Stomach (tissue), 9 donors: ENCODE measurements around the gene ARHGEF4. TPM values are rescaled to one million over a fixed set of nuclear protein-coding genes. Genes with fewer than 3 reads are reported as not detected.

Experiments
- DNase-seq, 2 donors: peaks; one replicate each; pipeline versions ENCODE4 v3.0.0 to v3.0.0-alpha.2; 2013 to 2019
- H3K27ac ChIP-seq, 5 donors: fragments of 200-600 bp in 4 of 5; sonication (generic) in 4 of 5; one replicate each; pipeline ENCODE4 v1.5.1; 2013 to 2019; ENCODE audit warnings: mild to moderate bottlenecking in 1 of 5, moderate library complexity in 1 of 5
- H3K27me3 ChIP-seq, 3 donors: fragments of 200-600 bp; sonication (generic); one replicate each; pipeline ENCODE4 v1.5.1; 2017 to 2019; ENCODE audit warnings: mixed run types in 1 of 3
- H3K36me3 ChIP-seq, 4 donors: fragments of 200-600 bp; sonication (generic); 1 replicate in 3 of 4; 2 replicates in 1 of 4; pipeline ENCODE4 v1.5.1; 2016 to 2019
- H3K4me1 ChIP-seq, 4 donors: fragments of 200-600 bp; sonication (generic); one replicate each; pipeline ENCODE4 v1.5.1; 2016 to 2019
- H3K4me3 ChIP-seq, 4 donors: fragments of 200-600 bp; sonication (generic) in 3 of 4; one replicate each; pipeline ENCODE4 v1.5.1; 2016 to 2019; ENCODE audit warnings: mild to moderate bottlenecking in 1 of 4
- H3K9me3 ChIP-seq, 4 donors: fragments of 200-600 bp; sonication (generic); one replicate each; pipeline ENCODE4 v1.5.1; 2016 to 2019
- EP300 ChIP-seq: sonication (generic); formaldehyde crosslinking; IDR thresholded peaks from one replicate; pipeline ENCODE4 v1.6.1; 2017; ENCODE audit warnings: antibody characterized with exemption
- POLR2A ChIP-seq, 4 donors: fragments of 450-650 bp; IDR thresholded peaks; one replicate each; pipeline ENCODE4 v1.6.1; 2016; ENCODE audit warnings: antibody characterized with exemption in 4 of 4, control low read depth in 2 of 4, mild to moderate bottlenecking in 1 of 4, moderate library complexity in 1 of 4
- POLR2AphosphoS5 ChIP-seq, 3 donors: sonication (generic); formaldehyde crosslinking; IDR thresholded peaks; one replicate each; pipeline ENCODE4 v1.6.1; 2016; ENCODE audit warnings: antibody characterized with exemption in 3 of 3
- WGBS, 5 donors: extraction: QIAGEN DNeasy Blood & Tissue Kit in 3 of 5; methylation state at CpG; one replicate each; pipeline versions ENCODE4 v1.1.5 to v1.1.7; 2013 to 2018; 5-methylcytosine and 5-hydroxymethylcytosine counted together
- intact Hi-C: fragments of 100-400 bp; cut with DNase I; formaldehyde crosslinking; loops from one replicate; pipeline ENCODE4 v1.15.1; 2023; ENCODE audit warnings: low total_unique reads
- polyA plus RNA-seq, 3 donors: library from polyadenylated mRNA; stranded (reverse); fragments of 200-250 nt; gene quantifications; one replicate each; pipeline ENCODE4 v1.2.3, GENCODE V29; 2013
- total RNA-seq, 5 donors: library from RNA; depleted of rRNA; stranded (reverse); fragments of >200 nt; gene quantifications; one replicate each; pipeline versions ENCODE4 v1.1.0 to v1.2.3, GENCODE V29; 2014 to 2016
- TF ChIP-seq, protein P1 (sequence below), 7 experiments: fragments of 450-650 bp in 4 of 7; fragments of 200-600 bp in 3 of 7; sonication (generic) in 3 of 7; IDR thresholded peaks; one replicate each; pipeline ENCODE4 v1.5.1; 2016 to 2019; ENCODE audit warnings: antibody characterized with exemption in 7 of 7, control low read depth in 2 of 7, mild to moderate bottlenecking in 1 of 7
- donor health status: healthy with polysubstance abuse.
- donor health status: Bipolar disorder and iron deficiency.
- donor health status: healthy.

Gene ARHGEF4
- total and polyA plus RNA-seq, 8 donors: 1.4 to 32.3 (median 11.2) TPM; not detected in 1

DNA sequence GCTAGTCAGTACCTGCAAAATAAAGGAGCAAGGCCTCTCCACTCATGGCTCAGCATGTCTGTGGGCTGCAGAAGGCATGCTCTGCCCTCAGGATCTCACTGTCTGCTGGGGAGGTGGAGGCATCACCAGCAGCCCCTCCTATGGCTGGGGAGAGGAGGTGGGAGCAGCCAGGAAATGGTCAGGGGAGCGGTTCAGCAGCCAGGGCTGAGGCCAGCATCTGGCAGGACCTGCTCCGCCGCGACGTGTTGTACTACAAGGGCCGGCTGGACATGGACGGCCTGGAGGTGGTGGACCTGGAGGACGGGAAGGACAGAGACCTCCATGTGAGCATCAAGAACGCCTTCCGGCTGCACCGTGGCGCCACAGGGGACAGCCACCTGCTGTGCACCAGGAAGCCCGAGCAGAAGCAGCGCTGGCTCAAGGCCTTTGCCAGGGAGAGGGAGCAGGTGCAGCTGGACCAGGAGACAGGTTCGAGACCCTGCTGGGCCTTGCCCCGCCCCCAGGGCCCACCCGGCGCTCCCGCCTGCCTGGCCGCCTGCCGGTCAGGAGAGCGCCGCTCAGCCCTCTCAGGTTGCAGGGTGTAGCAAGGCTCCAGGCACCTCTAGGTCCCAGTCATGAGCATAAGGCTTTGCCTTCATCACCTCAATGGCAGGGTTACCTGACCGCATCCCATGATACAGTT is 207.5 kb downstream of the ARHGEF4 start:
- Histone ChIP-seq H3K36me3 (peaks cover 20 to 50% (median 37%) of the 10 kb centered on the region in 4 donors), H3K27ac (no peak overlapping the region), H3K4me3 (no peak overlapping the region), H3K9me3 (no peaks in the 10 kb centered on the region), H3K4me1 (peaks cover 7 to 18% (median 13%) of the 10 kb centered on the region in 4 donors), H3K27me3 (peaks cover 0 to 23% (median 0%) of the 10 kb centered on the region in 3 donors)
- DNase-seq: peak in 1 of 2 donors; percentile 18
- intact Hi-C loops: no loop called here
- WGBS, 5 donors: 73 to 89% (median 85%) methylated on average over 11 to 24 of the region's 24 CpGs
- TF ChIP-seq POLR2AphosphoS5 (IDR thresholded peaks at IDR 0.05) (no peak), POLR2A (IDR thresholded peaks at IDR 0.05) (no peak), EP300 (no peak)
- TF ChIP-seq, protein P1, sequence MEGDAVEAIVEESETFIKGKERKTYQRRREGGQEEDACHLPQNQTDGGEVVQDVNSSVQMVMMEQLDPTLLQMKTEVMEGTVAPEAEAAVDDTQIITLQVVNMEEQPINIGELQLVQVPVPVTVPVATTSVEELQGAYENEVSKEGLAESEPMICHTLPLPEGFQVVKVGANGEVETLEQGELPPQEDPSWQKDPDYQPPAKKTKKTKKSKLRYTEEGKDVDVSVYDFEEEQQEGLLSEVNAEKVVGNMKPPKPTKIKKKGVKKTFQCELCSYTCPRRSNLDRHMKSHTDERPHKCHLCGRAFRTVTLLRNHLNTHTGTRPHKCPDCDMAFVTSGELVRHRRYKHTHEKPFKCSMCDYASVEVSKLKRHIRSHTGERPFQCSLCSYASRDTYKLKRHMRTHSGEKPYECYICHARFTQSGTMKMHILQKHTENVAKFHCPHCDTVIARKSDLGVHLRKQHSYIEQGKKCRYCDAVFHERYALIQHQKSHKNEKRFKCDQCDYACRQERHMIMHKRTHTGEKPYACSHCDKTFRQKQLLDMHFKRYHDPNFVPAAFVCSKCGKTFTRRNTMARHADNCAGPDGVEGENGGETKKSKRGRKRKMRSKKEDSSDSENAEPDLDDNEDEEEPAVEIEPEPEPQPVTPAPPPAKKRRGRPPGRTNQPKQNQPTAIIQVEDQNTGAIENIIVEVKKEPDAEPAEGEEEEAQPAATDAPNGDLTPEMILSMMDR (IDR thresholded peaks at IDR 0.05): no peak

DNA sequence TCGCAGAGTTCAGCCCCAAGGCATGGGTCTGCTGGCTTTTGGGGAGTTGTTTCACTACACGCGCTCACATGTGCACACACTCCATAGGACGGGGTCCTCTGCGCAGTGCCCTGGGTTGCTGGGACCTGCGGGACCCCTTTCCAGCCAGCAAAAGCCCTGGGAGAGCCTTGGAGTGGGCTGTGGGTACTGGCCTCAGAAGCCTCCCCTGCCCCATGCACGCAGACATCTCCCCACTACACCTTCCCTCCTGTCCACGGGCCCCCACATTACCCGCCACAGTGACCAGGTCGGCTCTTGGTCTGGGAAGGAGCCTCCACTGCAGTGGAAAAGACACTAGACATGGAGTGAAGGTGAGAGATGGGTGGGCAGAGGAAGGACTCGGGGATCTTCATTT is 208.0 kb downstream of the ARHGEF4 start:
- 81 to 99% (median 95%) methylated on average over 11 of the region's 11 CpGs for WGBS, 5 donors
- H3K9me3 ChIP-seq: no peaks in the 10 kb centered on the region
- H3K36me3 ChIP-seq: peaks cover 26 to 55% (median 42%) of the 10 kb centered on the region in 4 donors
- H3K27ac ChIP-seq: no peak overlapping the region
- peaks cover 0 to 18% (median 0%) of the 10 kb centered on the region in 3 donors for H3K27me3 ChIP-seq
- TF ChIP-seq POLR2A (IDR thresholded peaks at IDR 0.05) (no peak), EP300 (no peak), POLR2AphosphoS5 (IDR thresholded peaks at IDR 0.05) (no peak)
- TF ChIP-seq, protein P1 (IDR thresholded peaks at IDR 0.05): no peak
- H3K4me3 ChIP-seq: no peak overlapping the region
- intact Hi-C loops: no loop called here
- peaks cover 6 to 16% (median 12%) of the 10 kb centered on the region in 4 donors for H3K4me1 ChIP-seq
- no peak for DNase-seq

DNA sequence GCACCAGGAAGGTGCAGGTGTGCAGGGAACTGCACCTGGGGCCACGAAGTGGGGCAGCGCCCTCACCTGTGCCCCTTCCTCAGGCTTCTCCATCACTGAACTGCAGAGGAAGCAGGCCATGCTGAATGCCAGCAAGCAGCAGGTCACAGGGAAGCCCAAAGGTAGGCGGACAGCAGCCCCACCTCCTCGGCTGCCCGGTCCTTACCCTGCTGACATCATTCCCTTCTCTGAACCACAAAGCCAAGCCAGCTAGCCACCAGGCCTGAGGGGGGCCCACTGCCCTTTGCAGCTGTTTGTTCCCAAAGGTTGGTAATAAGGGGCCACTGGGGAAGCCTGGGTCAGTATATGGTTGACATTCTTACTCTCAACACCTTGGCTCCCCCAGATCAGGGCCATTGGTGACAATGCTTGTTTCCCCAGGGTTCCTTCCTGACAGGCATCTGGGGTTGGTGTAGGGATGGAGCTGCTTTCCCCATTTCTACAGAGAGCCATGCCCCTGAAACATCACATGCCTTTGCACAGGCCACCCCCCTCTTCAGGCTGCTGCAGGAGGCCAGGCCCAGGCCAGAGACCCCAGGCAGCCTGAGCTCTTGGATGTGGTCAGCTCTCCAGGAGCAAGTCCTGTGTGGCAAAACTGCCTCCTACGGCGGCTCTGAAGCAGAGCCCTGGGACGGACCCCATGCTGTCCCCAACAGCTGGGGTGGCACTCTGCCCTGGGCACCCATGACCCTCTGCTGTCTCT is 208.7 kb downstream of the ARHGEF4 start:
- TF ChIP-seq EP300 (no peak), POLR2A (IDR thresholded peaks at IDR 0.05) (no peak), POLR2AphosphoS5 (IDR thresholded peaks at IDR 0.05) (no peak)
- TF ChIP-seq, protein P1 (IDR thresholded peaks at IDR 0.05): no peak
- no peak for DNase-seq
- H3K27me3 ChIP-seq: peaks cover 0 to 11% (median 0%) of the 10 kb centered on the region in 3 donors
- H3K4me3 ChIP-seq: no peak overlapping the region
- H3K4me1 ChIP-seq: peaks cover 0 to 9% (median 5%) of the 10 kb centered on the region in 4 donors
- WGBS, 5 donors: 86 to 93% (median 89%) methylated on average over 6 to 8 of the region's 8 CpGs
- intact Hi-C loops: no loop called here
- H3K9me3 ChIP-seq: no peaks in the 10 kb centered on the region
- no peak overlapping the region for H3K27ac ChIP-seq
- peaks cover 29 to 62% (median 49%) of the 10 kb centered on the region in 4 donors for H3K36me3 ChIP-seq

DNA sequence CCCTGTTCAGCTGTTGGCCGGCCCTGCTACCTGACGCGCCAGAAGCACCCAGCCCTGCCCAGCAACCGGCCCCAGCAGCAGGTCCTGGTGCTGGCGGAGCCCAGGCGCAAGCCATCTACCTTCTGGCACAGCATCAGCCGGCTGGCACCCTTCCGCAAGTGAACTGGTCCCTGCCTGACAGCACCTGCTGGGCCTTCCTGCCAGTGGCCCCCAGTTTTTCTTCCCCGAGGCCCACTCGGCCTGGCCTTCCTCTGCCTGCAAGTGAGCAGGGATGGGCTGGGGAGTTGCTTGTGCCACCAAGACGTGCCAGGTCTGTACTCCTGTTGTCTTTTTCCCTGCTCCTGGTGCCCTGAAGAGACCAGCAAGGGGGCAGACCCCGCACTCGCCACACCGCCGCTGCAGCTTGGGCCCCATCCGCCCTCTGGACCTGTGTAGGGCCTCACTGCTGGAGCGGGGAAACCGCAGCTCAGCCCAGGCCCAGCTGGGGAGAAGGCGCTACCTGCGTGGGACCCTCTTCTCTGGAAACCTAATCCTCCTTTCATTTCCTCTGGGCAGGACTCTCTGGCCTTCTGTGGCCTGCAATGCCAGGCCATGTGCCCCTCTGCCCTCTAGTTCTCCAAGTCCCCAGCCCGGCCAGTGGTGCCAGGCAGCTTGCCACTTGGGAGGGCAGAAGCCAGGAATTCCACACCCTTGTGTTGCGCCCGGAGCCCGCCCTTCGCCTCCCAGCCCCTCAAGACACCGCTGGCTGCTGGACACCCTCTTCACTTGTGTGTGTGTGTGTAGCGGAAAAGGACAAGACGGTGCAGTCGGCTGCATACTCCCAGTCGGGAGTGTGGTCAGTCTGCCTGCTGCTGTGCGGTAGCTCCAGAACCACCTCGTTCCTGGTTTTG is 209.6 kb downstream of the ARHGEF4 start:
- H3K4me1 ChIP-seq: peaks cover 0 to 2% (median under 1%) of the 10 kb centered on the region in 4 donors
- H3K36me3 ChIP-seq: peaks cover 36 to 69% (median 57%) of the 10 kb centered on the region in 4 donors
- H3K27ac ChIP-seq: no peak overlapping the region
- H3K4me3 ChIP-seq: no peak overlapping the region
- peak in 1 of 2 donors; percentile 13 for DNase-seq
- TF ChIP-seq EP300 (no peak), POLR2A (IDR thresholded peaks at IDR 0.05) (no peak), POLR2AphosphoS5 (IDR thresholded peaks at IDR 0.05) (no peak)
- TF ChIP-seq, protein P1 (IDR thresholded peaks at IDR 0.05): no peak
- WGBS, 5 donors: 87 to 90% (median 89%) methylated on average over 21 to 32 of the region's 32 CpGs
- H3K9me3 ChIP-seq: no peaks in the 10 kb centered on the region
- intact Hi-C loops: no loop called here
- H3K27me3 ChIP-seq: peaks cover 0 to 2% (median 0%) of the 10 kb centered on the region in 3 donors
